Urothelium cell line (cell line): ENCODE measurements around the gene KRTAP5-4.
"Not testable (repeated sequence)": the region's sequence is repeated elsewhere in the genome, so short reads cannot be mapped to it uniquely, and the experiment has no call there.

Experiments
- DNase-seq: peaks from one replicate; pipeline ENCODE4 v3.0.0; 2011; ENCODE audit warnings: low spot score, mixed read lengths
- FAIRE-seq: peaks from 2 replicates; lab custom pipeline; 2011; peaks lifted over from hg19 to GRCh38; lab: Jason Lieb, UNC

The KRTAP5-4 gene

DNA sequence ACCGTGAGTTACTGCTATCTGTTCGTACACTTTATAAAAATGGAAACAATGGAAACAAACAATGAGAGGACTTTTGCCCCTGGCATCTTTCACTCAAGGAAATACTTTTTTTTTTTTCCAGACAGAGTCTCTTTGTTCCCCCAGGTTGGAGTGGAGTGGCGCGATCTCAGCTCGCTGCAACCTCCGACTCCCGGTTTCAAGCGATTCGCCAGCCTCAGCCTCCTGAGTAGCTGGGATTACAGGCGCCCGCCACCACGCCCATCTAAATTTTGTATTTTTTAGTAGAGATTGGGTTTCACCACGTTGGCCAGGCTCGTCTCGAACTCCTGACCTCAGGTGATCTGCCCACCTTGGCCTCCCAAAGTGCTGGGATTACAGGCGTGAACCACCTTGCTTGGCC is 46.2 kb downstream of the KRTAP5-4 start:
- not testable (repeated sequence) for DNase-seq, FAIRE-seq

DNA sequence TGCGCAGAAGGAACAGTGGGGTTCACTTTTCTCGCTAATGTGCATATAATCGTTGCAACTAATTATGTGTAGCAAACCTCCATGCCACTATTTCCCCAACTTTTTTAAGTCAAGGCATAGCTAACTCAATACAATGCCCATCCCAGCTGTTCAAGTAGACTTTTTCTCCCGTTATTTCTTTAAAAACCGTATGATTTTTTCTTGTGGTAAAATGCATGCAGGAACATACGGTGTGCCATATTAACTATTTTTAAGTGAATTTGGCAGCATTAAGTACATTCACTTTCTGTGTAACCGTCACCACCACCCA is 47.0 kb downstream of the KRTAP5-4 start:
- DNase-seq (no peak), FAIRE-seq (no peak)

DNA sequence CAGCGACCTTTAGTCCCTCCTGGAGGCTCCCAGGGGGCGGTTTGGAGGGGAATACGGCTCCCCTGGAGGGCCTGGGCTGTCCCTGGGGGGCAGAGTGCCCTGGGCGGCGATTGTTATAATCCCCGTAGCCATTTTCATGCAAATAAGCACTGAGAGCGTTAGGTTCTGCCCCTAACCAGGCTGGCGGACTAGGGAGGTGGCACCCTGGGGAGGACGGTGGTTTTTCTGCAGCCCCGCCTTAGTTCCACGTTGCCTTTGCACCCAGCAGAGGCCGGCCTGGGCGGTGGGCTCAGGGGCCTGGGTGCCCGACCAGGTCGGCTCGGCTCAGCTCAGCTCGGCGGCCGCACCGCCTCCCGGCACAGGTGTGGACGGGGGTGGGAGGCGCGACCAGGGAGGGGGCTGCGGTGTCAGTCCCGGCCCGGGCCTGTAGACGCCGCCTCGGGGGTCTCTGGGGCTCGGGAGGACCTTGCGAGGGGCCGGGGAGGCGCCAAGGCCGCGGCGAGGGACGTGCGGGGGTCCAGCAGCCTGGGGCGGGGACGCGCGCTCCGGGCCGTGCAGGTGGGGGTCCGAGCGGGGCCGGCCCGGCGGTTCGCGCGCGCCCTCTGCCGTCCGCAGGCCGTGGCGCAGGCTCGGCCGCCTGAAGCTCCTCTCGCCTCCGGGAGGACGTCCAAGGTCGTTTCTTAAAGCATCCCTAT is 47.6 kb downstream of the KRTAP5-4 start:
- FAIRE-seq, result no peak
- DNase-seq, result peak; percentile 69

DNA sequence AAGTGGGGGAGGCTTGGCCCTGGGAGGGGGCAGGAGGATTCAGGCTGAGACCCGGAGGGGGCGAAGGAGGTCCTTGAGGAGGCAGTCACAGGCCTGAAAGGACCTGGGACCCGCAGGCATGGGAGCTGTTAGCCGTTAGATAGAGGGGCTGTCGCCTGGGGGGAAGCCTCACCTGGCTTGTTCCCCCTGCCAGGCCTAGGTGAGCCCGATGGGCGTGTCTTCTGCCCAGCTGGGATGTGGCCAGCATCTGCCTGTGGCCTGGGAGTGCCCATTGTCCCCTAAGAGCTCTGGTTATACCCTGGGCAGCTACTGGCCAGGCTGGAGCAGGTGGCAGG is 48.1 kb downstream of the KRTAP5-4 start:
- DNase-seq (peak; percentile 25), FAIRE-seq (no peak)

DNA sequence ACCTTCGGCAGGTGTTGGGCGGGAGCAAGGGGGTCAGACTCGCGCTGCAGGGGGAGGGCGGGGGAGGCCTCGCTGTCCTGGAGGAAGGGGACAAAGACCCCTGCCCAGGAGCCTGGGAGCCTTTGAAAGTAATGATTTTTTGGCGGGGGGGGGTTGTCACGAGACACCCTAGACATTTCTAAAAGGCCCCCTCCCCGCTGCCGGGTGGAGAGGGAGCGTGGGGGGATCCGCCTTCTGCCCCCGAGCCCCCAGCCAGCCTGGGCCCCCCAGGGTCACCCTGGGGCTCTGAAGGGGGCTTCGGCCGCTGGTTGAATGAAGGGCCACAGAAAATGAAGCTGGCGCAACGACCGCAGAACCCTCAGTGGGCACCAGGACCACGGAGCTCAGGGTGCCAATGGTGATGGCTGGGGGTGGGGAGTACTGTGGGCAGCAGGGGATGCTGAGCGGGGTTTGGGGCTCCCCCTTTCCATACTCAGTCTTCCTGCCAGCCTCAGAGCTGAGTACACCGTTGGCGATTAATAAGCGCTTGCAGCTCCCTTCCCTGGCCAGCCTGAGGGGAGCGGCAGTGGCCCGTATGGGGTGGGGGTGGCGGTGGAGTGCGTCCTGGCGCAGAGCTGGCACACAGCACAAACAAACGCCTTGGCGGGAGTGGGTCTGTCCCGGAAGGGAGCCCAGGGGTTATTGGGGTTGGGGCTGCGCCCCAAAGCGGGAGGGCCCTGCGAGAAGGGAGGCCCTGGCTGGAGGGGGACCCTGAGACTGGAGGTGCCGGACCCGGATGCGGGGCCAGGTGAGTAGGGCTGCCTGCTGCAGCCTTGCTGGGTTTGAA is 48.6 kb downstream of the KRTAP5-4 start:
- FAIRE-seq (no peak), DNase-seq (no peak)

DNA sequence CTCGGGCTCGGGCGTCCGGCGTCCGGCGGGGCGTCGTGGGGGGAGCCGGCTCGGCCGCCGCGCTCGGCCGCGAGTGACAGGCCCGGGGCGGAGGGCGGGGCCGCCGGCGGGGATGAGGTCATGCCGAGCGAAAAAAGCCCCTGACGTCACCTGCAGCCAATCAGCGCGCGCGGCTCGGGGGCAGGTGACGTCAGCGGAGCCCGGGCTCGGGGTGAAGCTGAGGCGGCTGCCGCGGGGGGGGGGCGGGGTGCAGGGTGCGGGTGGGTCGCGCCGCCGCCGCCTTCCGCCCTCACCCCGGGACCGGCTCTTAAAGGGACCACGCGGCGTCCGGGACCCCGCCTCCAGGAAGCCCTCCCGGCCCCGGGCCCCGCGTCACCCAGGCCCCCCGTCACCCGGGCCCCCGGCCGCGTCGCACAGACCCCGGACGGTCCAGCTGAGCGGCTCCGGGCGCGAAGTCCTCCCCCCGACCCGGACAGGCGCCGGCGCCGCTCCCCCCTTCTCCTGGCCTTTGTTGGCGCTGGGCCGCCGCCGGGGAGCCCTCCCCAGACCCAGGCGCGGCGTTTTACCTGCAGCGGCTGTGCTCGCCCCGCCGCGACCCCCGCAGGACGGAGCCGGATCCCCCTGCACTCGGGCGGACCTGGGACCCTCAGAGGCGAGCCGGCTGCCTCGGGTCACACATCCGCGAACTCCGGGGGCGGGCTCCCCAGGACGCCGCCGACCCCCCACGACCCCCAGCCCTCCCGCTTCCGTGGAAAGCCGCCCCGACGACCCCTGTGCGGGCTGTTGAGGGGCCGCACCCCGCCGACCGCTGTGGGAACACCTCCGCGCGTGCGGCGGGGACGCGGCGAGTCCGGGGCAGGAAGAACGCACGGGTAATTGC is 49.5 kb downstream of the KRTAP5-4 start, which contains the start of gene DUSP8:
TSS of gene DUSP8 (minus strand) at position 75 of the 880 bp plus-strand sequence. CDS start 6,445 bp downstream, outside the sequence.
- DNase-seq (peak; percentile 92), FAIRE-seq (no peak)

DNA sequence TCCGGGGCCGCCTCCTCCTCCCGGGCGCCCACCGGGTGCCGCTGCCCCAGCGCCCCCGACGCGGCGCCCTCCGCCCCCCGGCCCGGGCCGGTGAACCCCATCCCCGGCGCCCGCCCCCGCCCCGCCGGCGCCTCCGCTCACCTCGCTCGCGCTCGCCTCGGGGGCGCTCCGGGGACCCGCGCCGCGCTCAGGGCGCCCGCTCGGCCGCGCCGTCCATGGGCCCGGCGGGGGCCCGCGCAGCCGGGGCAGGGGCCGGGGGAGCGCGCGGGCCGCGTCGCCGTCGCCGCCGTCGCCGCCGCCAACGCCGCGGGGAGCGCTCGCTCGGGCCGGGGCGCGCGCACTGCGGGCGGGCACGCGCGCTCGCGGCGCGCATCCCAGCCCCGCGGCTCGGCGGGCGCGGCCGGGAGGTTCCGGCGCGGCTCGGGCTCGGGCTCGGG is 50.2 kb downstream of the KRTAP5-4 start:
- DNase-seq (no peak), FAIRE-seq (no peak)
